Thyroid gland (tissue), 4 donors: ENCODE data around the gene GALT.

Experiments
- POLR2A ChIP-seq, 2 donors: fragments of 450-650 bp; IDR thresholded peaks; one replicate each; pipeline ENCODE4 v1.6.1; 2017; ENCODE audit warnings: antibody characterized with exemption in 2 of 2, mild to moderate bottlenecking in 2 of 2, moderate library complexity in 1 of 2
- TF ChIP-seq, protein P1 (sequence below), 6 experiments: fragments of 200-600 bp in 3 of 6; fragments of 450-650 bp in 3 of 6; sonication (generic) in 3 of 6; IDR thresholded peaks; one replicate each; pipeline ENCODE4 v1.5.1; 2016 to 2019; ENCODE audit warnings: antibody characterized with exemption in 6 of 6, mild to moderate bottlenecking in 2 of 6, inconsistent platforms in 1 of 6, moderate library complexity in 1 of 6

DNA sequence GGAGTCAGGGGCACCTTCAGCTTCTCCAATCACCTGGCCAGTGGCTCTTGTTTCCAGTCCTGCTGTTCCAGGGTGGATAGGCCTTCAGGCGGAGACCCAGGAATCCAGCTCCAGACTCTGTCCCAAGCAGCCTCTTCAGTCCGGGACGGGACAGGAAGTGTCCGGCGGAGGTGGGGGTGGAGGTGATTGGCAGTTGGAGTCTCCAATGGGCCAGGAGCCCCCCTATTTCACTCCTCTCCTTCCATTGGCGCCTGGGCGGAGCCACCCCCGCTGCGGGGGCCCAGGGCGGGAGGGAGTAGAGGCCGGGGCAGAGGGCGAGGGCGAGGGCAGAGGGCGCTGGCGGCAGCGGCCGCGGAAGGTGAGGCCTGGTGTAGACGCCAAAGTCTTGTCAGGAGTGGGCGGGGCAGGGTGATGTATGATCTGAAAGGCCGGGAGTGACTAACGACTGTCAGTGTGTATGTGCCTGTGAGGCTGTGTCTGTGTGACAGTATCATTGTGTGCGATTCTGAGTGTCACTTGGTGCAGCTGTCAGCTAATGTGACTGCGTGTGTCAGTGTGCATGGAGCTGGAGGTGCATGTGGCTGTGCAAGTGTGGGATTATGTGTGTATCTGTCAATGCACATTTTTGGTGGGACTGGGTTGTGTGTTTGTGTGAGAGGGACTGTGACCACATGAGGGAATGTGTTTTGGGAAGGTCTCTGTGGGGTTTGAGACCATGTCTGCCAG, 5.6 kb downstream of the GALT start, which contains the start of gene IL11RA:
- TF ChIP-seq, protein P1, sequence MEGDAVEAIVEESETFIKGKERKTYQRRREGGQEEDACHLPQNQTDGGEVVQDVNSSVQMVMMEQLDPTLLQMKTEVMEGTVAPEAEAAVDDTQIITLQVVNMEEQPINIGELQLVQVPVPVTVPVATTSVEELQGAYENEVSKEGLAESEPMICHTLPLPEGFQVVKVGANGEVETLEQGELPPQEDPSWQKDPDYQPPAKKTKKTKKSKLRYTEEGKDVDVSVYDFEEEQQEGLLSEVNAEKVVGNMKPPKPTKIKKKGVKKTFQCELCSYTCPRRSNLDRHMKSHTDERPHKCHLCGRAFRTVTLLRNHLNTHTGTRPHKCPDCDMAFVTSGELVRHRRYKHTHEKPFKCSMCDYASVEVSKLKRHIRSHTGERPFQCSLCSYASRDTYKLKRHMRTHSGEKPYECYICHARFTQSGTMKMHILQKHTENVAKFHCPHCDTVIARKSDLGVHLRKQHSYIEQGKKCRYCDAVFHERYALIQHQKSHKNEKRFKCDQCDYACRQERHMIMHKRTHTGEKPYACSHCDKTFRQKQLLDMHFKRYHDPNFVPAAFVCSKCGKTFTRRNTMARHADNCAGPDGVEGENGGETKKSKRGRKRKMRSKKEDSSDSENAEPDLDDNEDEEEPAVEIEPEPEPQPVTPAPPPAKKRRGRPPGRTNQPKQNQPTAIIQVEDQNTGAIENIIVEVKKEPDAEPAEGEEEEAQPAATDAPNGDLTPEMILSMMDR (IDR thresholded peaks at IDR 0.05) = no peak
- TF ChIP-seq POLR2A (IDR thresholded peaks at IDR 0.05) = peak in 1 of 2 donors; percentile 65
